Gastrocnemius medialis (tissue), 4 donors: Measurements from ENCODE around the gene ZNF227. TPM values are rescaled to one million over a fixed set of nuclear protein-coding genes. Genes with fewer than 3 reads are reported as not detected.

Experiments used
- ATAC-seq, 2 donors: fragments of 150-250 bp; one replicate each; pipeline ENCODE4 v1.9.1; 2016
- DNase-seq, 2 donors: peaks; one replicate each; pipeline ENCODE4 v3.0.0-alpha.2; 2019
- H3K27ac ChIP-seq, 4 donors: fragments of 200-600 bp; sonication (generic); 1 replicate in 1 of 4; 2 replicates in 3 of 4; pipeline ENCODE4 v1.5.1; 2016 to 2018; ENCODE audit warnings: mild to moderate bottlenecking in 2 of 4, moderate library complexity in 1 of 4
- H3K27me3 ChIP-seq, 3 donors: fragments of 200-600 bp; sonication (generic) in 2 of 3; 1 replicate in 1 of 3; 2 replicates in 2 of 3; pipeline versions ENCODE4 v1.5.1 to v1.6.0; 2016 to 2019; ENCODE audit warnings: mild to moderate bottlenecking in 1 of 3, moderate library complexity in 1 of 3
- H3K36me3 ChIP-seq, 2 donors: fragments of 200-600 bp; sonication (generic) in 1 of 2; one replicate each; pipeline ENCODE4 v1.5.1; 2017 to 2018
- H3K4me1 ChIP-seq, 2 donors: fragments of 200-600 bp; sonication (generic) in 1 of 2; one replicate each; pipeline ENCODE4 v1.5.1; 2016 to 2017; ENCODE audit warnings: mild to moderate bottlenecking in 2 of 2
- H3K4me3 ChIP-seq, 4 donors: fragments of 200-600 bp; sonication (generic) in 3 of 4; 1 replicate in 1 of 4; 2 replicates in 3 of 4; pipeline ENCODE4 v1.5.1; 2016 to 2019; ENCODE audit warnings: mild to moderate bottlenecking in 2 of 4
- H3K9me3 ChIP-seq, 3 donors: fragments of 200-600 bp; sonication (generic) in 2 of 3; 1 replicate in 1 of 3; 2 replicates in 2 of 3; pipeline ENCODE4 v1.5.1; 2016 to 2019
- POLR2A ChIP-seq, 2 donors: fragments of 450-650 bp; IDR thresholded peaks; one replicate each; pipeline ENCODE4 v1.6.1; 2017; ENCODE audit warnings: antibody characterized with exemption in 2 of 2, mild to moderate bottlenecking in 2 of 2, moderate library complexity in 2 of 2
- in situ Hi-C, 4 donors: fragments of 200-750 bp; cut with MboI; loops; one replicate each; pipeline versions ENCODE4 v1.15.0 to v1.8.0; 2017; ENCODE audit warnings: low sequenced_read_pairs in 4 of 4
- intact Hi-C: fragments of 100-400 bp; cut with DNase I; formaldehyde crosslinking; loops from one replicate; pipeline ENCODE4 v1.15.1; 2023; ENCODE audit warnings: low total_unique reads
- total RNA-seq, 4 donors: library from RNA; depleted of rRNA; stranded (reverse); fragments of >200 nt; gene quantifications; one replicate each; pipeline versions ENCODE4 v1.1.0 to v1.2.3, GENCODE V29; 2016
- TF ChIP-seq, protein P1 (sequence below), 5 experiments: fragments of 450-650 bp in 3 of 5; fragments of 200-600 bp in 2 of 5; sonication (generic) in 2 of 5; IDR thresholded peaks in 4 of 5; conservative IDR thresholded peaks in 1 of 5; 1 replicate in 4 of 5; 2 replicates in 1 of 5; pipeline ENCODE4 v1.5.1; 2016 to 2019; ENCODE audit warnings: antibody characterized with exemption in 5 of 5, mild to moderate bottlenecking in 3 of 5, moderate library complexity in 3 of 5

ZNF227 gene
- total RNA-seq, 4 donors from 2014 or later: 6.8 to 17.7 (median 8.3) TPM

DNA sequence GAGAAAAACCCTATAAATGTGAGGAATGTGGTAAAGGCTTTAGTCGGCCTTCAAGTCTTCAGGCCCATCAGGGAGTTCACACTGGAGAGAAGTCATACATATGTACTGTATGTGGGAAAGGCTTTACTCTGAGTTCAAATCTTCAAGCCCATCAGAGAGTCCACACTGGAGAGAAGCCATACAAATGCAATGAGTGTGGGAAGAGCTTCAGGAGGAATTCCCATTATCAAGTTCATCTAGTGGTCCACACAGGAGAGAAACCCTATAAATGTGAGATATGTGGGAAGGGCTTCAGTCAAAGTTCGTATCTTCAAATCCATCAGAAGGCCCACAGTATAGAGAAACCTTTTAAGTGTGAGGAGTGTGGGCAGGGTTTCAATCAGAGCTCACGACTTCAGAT is 35.7 kb upstream of the ZNF227 start:
- H3K36me3 ChIP-seq: peaks cover 26 to 63% of the 10 kb centered on the region in 2 donors

GRCh38 chr19:44180968-44181367 is 31.4 kb upstream of the ZNF227 start:
- ATAC-seq (no peak), DNase-seq (no peak)
- in situ Hi-C loops (no loop called here), intact Hi-C loops (no loop called here)
- Histone ChIP-seq H3K27ac (no peak overlapping the region), H3K4me3 (no peak overlapping the region), H3K27me3 (no peaks in the 10 kb centered on the region), H3K36me3 (peaks cover 0 to 19% of the 10 kb centered on the region in 2 donors), H3K9me3 (peaks cover 0 to 30% (median 4%) of the 10 kb centered on the region in 3 donors), H3K4me1 (no peaks in the 10 kb centered on the region)
- no peak for TF ChIP-seq POLR2A (IDR thresholded peaks at IDR 0.05)
- TF ChIP-seq, protein P1, sequence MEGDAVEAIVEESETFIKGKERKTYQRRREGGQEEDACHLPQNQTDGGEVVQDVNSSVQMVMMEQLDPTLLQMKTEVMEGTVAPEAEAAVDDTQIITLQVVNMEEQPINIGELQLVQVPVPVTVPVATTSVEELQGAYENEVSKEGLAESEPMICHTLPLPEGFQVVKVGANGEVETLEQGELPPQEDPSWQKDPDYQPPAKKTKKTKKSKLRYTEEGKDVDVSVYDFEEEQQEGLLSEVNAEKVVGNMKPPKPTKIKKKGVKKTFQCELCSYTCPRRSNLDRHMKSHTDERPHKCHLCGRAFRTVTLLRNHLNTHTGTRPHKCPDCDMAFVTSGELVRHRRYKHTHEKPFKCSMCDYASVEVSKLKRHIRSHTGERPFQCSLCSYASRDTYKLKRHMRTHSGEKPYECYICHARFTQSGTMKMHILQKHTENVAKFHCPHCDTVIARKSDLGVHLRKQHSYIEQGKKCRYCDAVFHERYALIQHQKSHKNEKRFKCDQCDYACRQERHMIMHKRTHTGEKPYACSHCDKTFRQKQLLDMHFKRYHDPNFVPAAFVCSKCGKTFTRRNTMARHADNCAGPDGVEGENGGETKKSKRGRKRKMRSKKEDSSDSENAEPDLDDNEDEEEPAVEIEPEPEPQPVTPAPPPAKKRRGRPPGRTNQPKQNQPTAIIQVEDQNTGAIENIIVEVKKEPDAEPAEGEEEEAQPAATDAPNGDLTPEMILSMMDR (IDR thresholded peaks at IDR 0.05 in 4 of 5, conservative IDR thresholded peaks at IDR 0.05 in 1 of 5): no peak

More for the DNA sequence above, 35.7 kb upstream of the ZNF227 start:
- Histone ChIP-seq H3K4me1 (no peaks in the 10 kb centered on the region), H3K9me3 (peaks cover 0 to 44% (median 4%) of the 10 kb centered on the region in 3 donors), H3K27ac (no peak overlapping the region), H3K27me3 (no peaks in the 10 kb centered on the region), H3K4me3 (no peak overlapping the region)
- intact Hi-C loops (no loop called here), in situ Hi-C loops (no loop called here)
- no peak for ATAC-seq
- TF ChIP-seq, protein P1 (IDR thresholded peaks at IDR 0.05 in 4 of 5, conservative IDR thresholded peaks at IDR 0.05 in 1 of 5): no peak
- TF ChIP-seq POLR2A (IDR thresholded peaks at IDR 0.05): no peak
- DNase-seq: no peak

DNA sequence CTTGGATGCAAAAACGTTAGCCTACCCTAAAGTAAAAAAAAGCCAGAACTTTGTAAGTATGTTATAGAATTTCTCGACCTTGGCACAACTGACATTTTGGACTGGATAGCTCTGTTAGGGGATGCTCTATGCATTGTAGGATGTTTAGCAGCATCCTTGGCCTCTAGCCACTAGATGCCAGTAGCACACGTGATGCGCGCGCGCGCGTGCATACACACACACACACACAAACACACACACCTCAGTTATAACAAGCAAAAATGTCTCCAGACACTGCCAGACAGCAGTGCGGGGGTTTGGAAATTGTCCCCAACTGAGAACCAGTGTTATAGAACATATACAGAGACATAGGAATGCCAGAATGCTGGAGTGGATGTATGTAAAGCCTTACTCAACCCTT is 30.2 kb upstream of the ZNF227 start:
- H3K27ac ChIP-seq: no peak overlapping the region
- intact Hi-C loops: no loop called here
- ATAC-seq: no peak
- TF ChIP-seq POLR2A (IDR thresholded peaks at IDR 0.05): no peak
- TF ChIP-seq, protein P1 (IDR thresholded peaks at IDR 0.05 in 4 of 5, conservative IDR thresholded peaks at IDR 0.05 in 1 of 5): no peak
- no peak overlapping the region for H3K4me3 ChIP-seq
- H3K36me3 ChIP-seq: peaks cover 0 to 8% of the 10 kb centered on the region in 2 donors
- H3K27me3 ChIP-seq: no peaks in the 10 kb centered on the region
- no peaks in the 10 kb centered on the region for H3K4me1 ChIP-seq
- in situ Hi-C loops: no loop called here
- no peak for DNase-seq
- H3K9me3 ChIP-seq: peaks cover 0 to 18% (median 0%) of the 10 kb centered on the region in 3 donors

- in situ Hi-C loops (no loop called here), intact Hi-C loops (no loop called here)
- peaks cover 0 to 7% (median 0%) of the 10 kb centered on the region in 3 donors for H3K9me3 ChIP-seq
- no peak overlapping the region for H3K27ac ChIP-seq
- DNase-seq (no peak), ATAC-seq (no peak)
- H3K4me3 ChIP-seq: no peak overlapping the region
- no peak for TF ChIP-seq POLR2A (IDR thresholded peaks at IDR 0.05)
- TF ChIP-seq, protein P1 (IDR thresholded peaks at IDR 0.05 in 4 of 5, conservative IDR thresholded peaks at IDR 0.05 in 1 of 5): no peak
- no peaks in the 10 kb centered on the region for H3K36me3 ChIP-seq
- no peaks in the 10 kb centered on the region for H3K4me1 ChIP-seq
- no peaks in the 10 kb centered on the region for H3K27me3 ChIP-seq
Observed at GRCh38 chr19:44190020-44190419, 22.3 kb upstream of the ZNF227 start.

DNA sequence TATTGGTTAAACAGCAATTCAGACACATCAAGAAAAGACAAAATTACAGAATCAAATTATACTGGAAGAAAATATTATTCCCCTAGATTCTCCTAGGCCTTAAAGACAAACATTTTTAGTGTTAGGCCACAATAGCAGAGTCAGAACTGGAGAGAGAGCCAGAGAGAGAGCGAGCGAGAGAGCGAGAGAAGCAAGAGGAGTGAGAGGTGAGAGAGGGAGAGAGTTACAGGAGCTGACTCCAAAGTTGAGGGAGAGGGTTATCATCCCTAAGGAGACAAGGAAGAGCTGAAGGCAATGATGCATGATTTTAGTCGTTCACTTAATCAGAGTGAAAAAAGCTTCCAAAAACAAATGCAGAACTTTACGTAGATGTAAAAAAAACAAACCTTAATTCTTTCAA is 20.2 kb upstream of the ZNF227 start:
- Histone ChIP-seq H3K9me3 (peaks cover 0 to 10% (median 0%) of the 10 kb centered on the region in 3 donors), H3K27me3 (no peaks in the 10 kb centered on the region), H3K27ac (no peak overlapping the region), H3K4me3 (no peak overlapping the region), H3K36me3 (no peaks in the 10 kb centered on the region), H3K4me1 (no peaks in the 10 kb centered on the region)
- DNase-seq (no peak), ATAC-seq (no peak)
- in situ Hi-C loops (no loop called here), intact Hi-C loops (no loop called here)
- no peak for TF ChIP-seq POLR2A (IDR thresholded peaks at IDR 0.05)
- TF ChIP-seq, protein P1 (IDR thresholded peaks at IDR 0.05 in 4 of 5, conservative IDR thresholded peaks at IDR 0.05 in 1 of 5): no peak
